ENCODE measurements around the gene THADA. TPM values are rescaled to one million over a fixed set of nuclear protein-coding genes. Genes with fewer than 3 reads are reported as not detected.
A peak's percentile ranks its signal among the peaks of the same experiment; 100 is the strongest.
"Not testable (repeated sequence)": the region's sequence is repeated elsewhere in the genome, so short reads cannot be mapped to it uniquely, and the experiment has no call there.

THADA gene
- total RNA-seq, 1 experiment from 2014 or later, result 14.1 TPM

- Histone ChIP-seq H3K4me3 (no peak overlapping the region), H3K27me3 (replicated peaks) (no peaks in the 10 kb centered on the region), H3K4me1 (replicated peaks) (peaks cover 63% of the 10 kb centered on the region), H3K27ac (0 out of 2 replicates have a peak overlapping the region, but pooled peaks have one; percentile 2), H3K9me3 (replicated peaks) (no peaks in the 10 kb centered on the region), H3K36me3 (no peaks in the 10 kb centered on the region)
- DNase-seq (ENCODE audit: low read depth in 1 of 2, low spot score in 2 of 2), result peak in 1 of 2 experiments; percentile 24
Observed at GRCh38 chr2:43458014-43458628, 137.7 kb downstream of the THADA start.

- DNase-seq (ENCODE audit: low read depth in 1 of 2, low spot score in 2 of 2), result peak in 1 of 2 experiments; percentile 49
- no peak overlapping the region for H3K4me3 ChIP-seq
- H3K27me3 ChIP-seq (replicated peaks), result no peaks in the 10 kb centered on the region
- H3K36me3 ChIP-seq, result no peaks in the 10 kb centered on the region
- H3K4me1 ChIP-seq (replicated peaks), result peaks cover 53% of the 10 kb centered on the region
- H3K27ac ChIP-seq, result peak overlapping the region; percentile 43
- H3K9me3 ChIP-seq (replicated peaks), result no peaks in the 10 kb centered on the region
Observed at GRCh38 chr2:43455731-43456642, 139.9 kb downstream of the THADA start.

- Histone ChIP-seq H3K27me3 (replicated peaks) (no peaks in the 10 kb centered on the region), H3K27ac (peak overlapping the region; percentile 43), H3K4me1 (replicated peaks) (peaks cover 47% of the 10 kb centered on the region), H3K4me3 (no peak overlapping the region), H3K9me3 (replicated peaks) (no peaks in the 10 kb centered on the region), H3K36me3 (no peaks in the 10 kb centered on the region)
- DNase-seq (ENCODE audit: low read depth in 1 of 2, low spot score in 2 of 2), result no peak
Observed at GRCh38 chr2:43455296-43455695, 140.5 kb downstream of the THADA start.

- no peak for DNase-seq (ENCODE audit: low read depth in 1 of 2, low spot score in 2 of 2)
- peaks cover 45% of the 10 kb centered on the region for H3K4me1 ChIP-seq (replicated peaks)
- H3K4me3 ChIP-seq, result no peak overlapping the region
- no peaks in the 10 kb centered on the region for H3K9me3 ChIP-seq (replicated peaks)
- H3K36me3 ChIP-seq, result no peaks in the 10 kb centered on the region
- H3K27me3 ChIP-seq (replicated peaks), result no peaks in the 10 kb centered on the region
- H3K27ac ChIP-seq, result no peak overlapping the region
Observed at GRCh38 chr2:43454791-43455190, 141.0 kb downstream of the THADA start.

GRCh38 chr2:43453179-43454170, 142.4 kb downstream of the THADA start:
- H3K27me3 ChIP-seq (replicated peaks), result no peaks in the 10 kb centered on the region
- DNase-seq (ENCODE audit: low read depth in 1 of 2, low spot score in 2 of 2), result no peak
- H3K9me3 ChIP-seq (replicated peaks), result no peaks in the 10 kb centered on the region
- peaks cover 34% of the 10 kb centered on the region for H3K4me1 ChIP-seq (replicated peaks)
- no peaks in the 10 kb centered on the region for H3K36me3 ChIP-seq
- no peak overlapping the region for H3K27ac ChIP-seq
- no peak overlapping the region for H3K4me3 ChIP-seq

GRCh38 chr2:43452318-43452731, 143.5 kb downstream of the THADA start:
- DNase-seq (ENCODE audit: low read depth in 1 of 2, low spot score in 2 of 2), result no peak
- Histone ChIP-seq H3K36me3 (no peaks in the 10 kb centered on the region), H3K9me3 (replicated peaks) (no peaks in the 10 kb centered on the region), H3K27ac (no peak overlapping the region), H3K27me3 (replicated peaks) (no peaks in the 10 kb centered on the region), H3K4me1 (replicated peaks) (peaks cover 23% of the 10 kb centered on the region), H3K4me3 (no peak overlapping the region)

- no peak for DNase-seq (ENCODE audit: low read depth in 1 of 2, low spot score in 2 of 2)
- H3K27ac ChIP-seq, result no peak overlapping the region
- no peaks in the 10 kb centered on the region for H3K27me3 ChIP-seq (replicated peaks)
- H3K4me1 ChIP-seq (replicated peaks), result peaks cover 6% of the 10 kb centered on the region
- peaks cover 8% of the 10 kb centered on the region for H3K36me3 ChIP-seq
- H3K4me3 ChIP-seq, result no peak overlapping the region
- no peaks in the 10 kb centered on the region for H3K9me3 ChIP-seq (replicated peaks)
Observed at GRCh38 chr2:43450617-43451016, 145.2 kb downstream of the THADA start.

GRCh38 chr2:43448822-43449110, 147.1 kb downstream of the THADA start:
- Histone ChIP-seq H3K27ac (no peak overlapping the region), H3K36me3 (peaks cover 8% of the 10 kb centered on the region), H3K27me3 (replicated peaks) (no peaks in the 10 kb centered on the region), H3K4me1 (replicated peaks) (no peaks in the 10 kb centered on the region; the same call in 1 of the 2 replicates), H3K9me3 (replicated peaks) (no peaks in the 10 kb centered on the region), H3K4me3 (no peak overlapping the region)
- no peak for DNase-seq (ENCODE audit: low read depth in 1 of 2, low spot score in 2 of 2)

- Histone ChIP-seq H3K27ac (no peak overlapping the region), H3K4me3 (no peak overlapping the region), H3K9me3 (replicated peaks) (no peaks in the 10 kb centered on the region), H3K36me3 (peaks cover 8% of the 10 kb centered on the region), H3K4me1 (replicated peaks) (no peaks in the 10 kb centered on the region; the same call in 1 of the 2 replicates), H3K27me3 (replicated peaks) (no peaks in the 10 kb centered on the region)
- DNase-seq (ENCODE audit: low read depth in 1 of 2, low spot score in 2 of 2), result no peak
Observed at GRCh38 chr2:43448011-43448821, 147.6 kb downstream of the THADA start.

- not testable (repeated sequence) for H3K4me1 ChIP-seq (replicated peaks); H3K27ac ChIP-seq; H3K9me3 ChIP-seq (replicated peaks); H3K36me3 ChIP-seq; DNase-seq (ENCODE audit: low read depth in 1 of 2, low spot score in 2 of 2); H3K27me3 ChIP-seq (replicated peaks); H3K4me3 ChIP-seq
Observed at GRCh38 chr2:43446755-43447154, 149.1 kb downstream of the THADA start.

GRCh38 chr2:43445781-43446180, 150.1 kb downstream of the THADA start:
- Histone ChIP-seq H3K36me3 (peaks cover 8% of the 10 kb centered on the region), H3K4me1 (replicated peaks) (no peaks in the 10 kb centered on the region; the same call in 1 of the 2 replicates), H3K9me3 (replicated peaks) (no peaks in the 10 kb centered on the region), H3K4me3 (no peak overlapping the region), H3K27ac (no peak overlapping the region), H3K27me3 (replicated peaks) (no peaks in the 10 kb centered on the region)
- DNase-seq (ENCODE audit: low read depth in 1 of 2, low spot score in 2 of 2), result no peak

- H3K27me3 ChIP-seq (replicated peaks), result no peaks in the 10 kb centered on the region
- H3K4me3 ChIP-seq, result no peak overlapping the region
- no peaks in the 10 kb centered on the region; the same call in 1 of the 2 replicates for H3K4me1 ChIP-seq (replicated peaks)
- peaks cover 8% of the 10 kb centered on the region for H3K36me3 ChIP-seq
- H3K27ac ChIP-seq, result no peak overlapping the region
- no peak for DNase-seq (ENCODE audit: low read depth in 1 of 2, low spot score in 2 of 2)
- no peaks in the 10 kb centered on the region for H3K9me3 ChIP-seq (replicated peaks)
Observed at GRCh38 chr2:43444989-43445645, 150.7 kb downstream of the THADA start.

Measured in SJSA1 (cell line).